ENCODE data around the gene ZNF638. TPM values are rescaled to one million over a fixed set of nuclear protein-coding genes. Genes with fewer than 3 reads are reported as not detected.

Gene ZNF638
- total RNA-seq, 1 experiment from 2014 or later = 109 TPM

DNA sequence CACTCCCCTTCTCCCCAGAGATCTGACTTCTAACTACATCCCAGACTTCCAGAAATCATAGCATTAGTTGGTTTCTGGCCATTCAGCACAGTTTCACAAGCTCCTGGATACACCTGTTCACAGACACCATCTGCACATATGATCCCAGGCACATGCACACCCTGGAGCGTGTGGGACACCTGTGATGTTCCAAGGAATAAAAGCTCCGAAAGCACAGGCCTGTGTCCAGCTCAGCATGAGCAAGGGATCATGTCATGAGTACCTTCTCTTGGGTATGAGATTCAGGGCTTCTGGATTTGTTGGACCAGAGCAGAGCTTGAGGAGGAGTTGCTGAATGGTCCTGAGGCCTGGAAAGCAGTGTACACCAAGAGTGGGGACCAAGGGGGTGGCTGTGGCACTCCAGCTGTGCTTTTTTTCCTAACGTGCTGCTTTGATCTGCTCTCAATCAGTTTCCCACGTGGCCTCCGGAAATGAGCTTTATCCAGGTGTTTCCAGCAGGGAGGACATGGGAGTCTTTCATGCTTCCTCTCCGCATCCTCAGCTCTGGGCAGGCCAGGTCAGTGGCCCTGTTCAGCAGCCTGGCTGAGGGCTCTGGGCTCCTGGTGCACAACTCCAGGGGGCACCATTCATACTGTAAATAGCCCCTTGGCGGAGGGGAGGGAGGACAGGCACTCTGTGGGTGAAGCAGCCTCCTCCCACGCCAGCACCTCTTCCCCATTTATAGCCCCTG lies 123.6 kb downstream of the ZNF638 start:
- CTCF ChIA-PET = interaction anchor here (0.6 to 10.2 kb wide), 17 partner anchors 10 to 355 kb away, joined by 3 to 108 read pairs (median 5); partner anchors contain the start of genes PAIP2B and ZNF638
- Mint-ChIP-seq H3K27me3 (ENCODE audit: low read depth) (peaks cover 63% of the 10 kb centered on the region), H3K4me1 (peaks cover 63% of the 10 kb centered on the region), H3K36me3 (peaks cover 3% of the 10 kb centered on the region; the same call in 1 of the 2 replicates), H3K27ac (peak overlapping the region; percentile 89), H3K4me3 (peak overlapping the region; percentile 65), H3K9me3 (no peaks in the 10 kb centered on the region)
- POLR2A ChIA-PET = interaction anchor here (0.5 to 0.9 kb wide), 2 partner anchors 111 to 156 kb away, joined by 3 read pairs; no protein-coding TSS in a partner anchor
- ATAC-seq (peak; percentile 4), DNase-seq (ENCODE audit: low spot score) (peak; percentile 32)
- TF ChIP-seq ZNF423 (CRISPR knock-in tag; IDR thresholded peaks at IDR 0.05) = peak; percentile 40; the same call in 1 of the 2 replicates
- no peak for TF ChIP-seq ZNF671 (CRISPR knock-in tag; IDR thresholded peaks at IDR 0.05)
- TF ChIP-seq USF2 (CRISPR knock-in tag; IDR thresholded peaks at IDR 0.05) = peak; percentile 34; the same call in 1 of the 2 replicates
- TF ChIP-seq MAX (CRISPR knock-in tag; IDR thresholded peaks at IDR 0.05) = peak; percentile 45; the same call in 1 of the 2 replicates

GRCh38 chr2:71455741-71456569 lies 124.4 kb downstream of the ZNF638 start:
- H3K27ac Mint-ChIP-seq = peak overlapping the region; percentile 96
- peaks cover 64% of the 10 kb centered on the region for H3K27me3 Mint-ChIP-seq (ENCODE audit: low read depth)
- peak; percentile 55 for DNase-seq (ENCODE audit: low spot score)
- peak; percentile 41 for ATAC-seq
- ChIA-PET CTCF (interaction anchor here (0.6 to 10.2 kb wide), 15 partner anchors 9 to 356 kb away, joined by 3 to 108 read pairs (median 5); partner anchors contain the start of gene PAIP2B), POLR2A (interaction anchor here (0.9 kb wide), 1 partner anchor 157 kb away, joined by 3 read pairs; no protein-coding TSS in a partner anchor)
- H3K4me1 Mint-ChIP-seq = peaks cover 70% of the 10 kb centered on the region
- H3K36me3 Mint-ChIP-seq = peaks cover 3% of the 10 kb centered on the region; the same call in 1 of the 2 replicates
- H3K4me3 Mint-ChIP-seq = peak overlapping the region; percentile 38
- no peaks in the 10 kb centered on the region for H3K9me3 Mint-ChIP-seq
- TF ChIP-seq GTF2I (CRISPR knock-in tag; conservative IDR thresholded peaks at IDR 0.05) (no peak), NFE2L1 (CRISPR knock-in tag; IDR thresholded peaks at IDR 0.05) (no peak), CBFB (CRISPR knock-in tag; IDR thresholded peaks at IDR 0.05; ENCODE audit: low read depth) (no peak), ZNF232 (CRISPR knock-in tag; IDR thresholded peaks at IDR 0.05) (no peak), JAZF1 (CRISPR knock-in tag; IDR thresholded peaks at IDR 0.05) (no peak), ZNF121 (CRISPR knock-in tag; IDR thresholded peaks at IDR 0.05) (no peak), NFYB (CRISPR knock-in tag; conservative IDR thresholded peaks at IDR 0.05; ENCODE audit: low read depth) (no peak), CREM (CRISPR knock-in tag; IDR thresholded peaks at IDR 0.05) (no peak), HMGA2 (CRISPR knock-in tag; IDR thresholded peaks at IDR 0.05) (no peak), MAX (CRISPR knock-in tag; IDR thresholded peaks at IDR 0.05) (no peak; the same call in 1 of the 2 replicates), FOXP1 (CRISPR knock-in tag; IDR thresholded peaks at IDR 0.05; ENCODE audit: borderline replicate concordance) (0 out of 2 replicates have a peak, but pooled peaks have one; percentile 25), ZNF281 (CRISPR knock-in tag; IDR thresholded peaks at IDR 0.05) (peak; percentile 17; the same call in 1 of the 2 replicates)
- TF ChIP-seq, protein P1, sequence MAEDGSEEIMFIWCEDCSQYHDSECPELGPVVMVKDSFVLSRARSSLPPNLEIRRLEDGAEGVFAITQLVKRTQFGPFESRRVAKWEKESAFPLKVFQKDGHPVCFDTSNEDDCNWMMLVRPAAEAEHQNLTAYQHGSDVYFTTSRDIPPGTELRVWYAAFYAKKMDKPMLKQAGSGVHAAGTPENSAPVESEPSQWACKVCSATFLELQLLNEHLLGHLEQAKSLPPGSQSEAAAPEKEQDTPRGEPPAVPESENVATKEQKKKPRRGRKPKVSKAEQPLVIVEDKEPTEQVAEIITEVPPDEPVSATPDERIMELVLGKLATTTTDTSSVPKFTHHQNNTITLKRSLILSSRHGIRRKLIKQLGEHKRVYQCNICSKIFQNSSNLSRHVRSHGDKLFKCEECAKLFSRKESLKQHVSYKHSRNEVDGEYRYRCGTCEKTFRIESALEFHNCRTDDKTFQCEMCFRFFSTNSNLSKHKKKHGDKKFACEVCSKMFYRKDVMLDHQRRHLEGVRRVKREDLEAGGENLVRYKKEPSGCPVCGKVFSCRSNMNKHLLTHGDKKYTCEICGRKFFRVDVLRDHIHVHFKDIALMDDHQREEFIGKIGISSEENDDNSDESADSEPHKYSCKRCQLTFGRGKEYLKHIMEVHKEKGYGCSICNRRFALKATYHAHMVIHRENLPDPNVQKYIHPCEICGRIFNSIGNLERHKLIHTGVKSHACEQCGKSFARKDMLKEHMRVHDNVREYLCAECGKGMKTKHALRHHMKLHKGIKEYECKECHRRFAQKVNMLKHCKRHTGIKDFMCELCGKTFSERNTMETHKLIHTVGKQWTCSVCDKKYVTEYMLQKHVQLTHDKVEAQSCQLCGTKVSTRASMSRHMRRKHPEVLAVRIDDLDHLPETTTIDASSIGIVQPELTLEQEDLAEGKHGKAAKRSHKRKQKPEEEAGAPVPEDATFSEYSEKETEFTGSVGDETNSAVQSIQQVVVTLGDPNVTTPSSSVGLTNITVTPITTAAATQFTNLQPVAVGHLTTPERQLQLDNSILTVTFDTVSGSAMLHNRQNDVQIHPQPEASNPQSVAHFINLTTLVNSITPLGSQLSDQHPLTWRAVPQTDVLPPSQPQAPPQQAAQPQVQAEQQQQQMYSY (CRISPR knock-in tag; IDR thresholded peaks at IDR 0.05) = no peak
- TF ChIP-seq, protein P2, sequence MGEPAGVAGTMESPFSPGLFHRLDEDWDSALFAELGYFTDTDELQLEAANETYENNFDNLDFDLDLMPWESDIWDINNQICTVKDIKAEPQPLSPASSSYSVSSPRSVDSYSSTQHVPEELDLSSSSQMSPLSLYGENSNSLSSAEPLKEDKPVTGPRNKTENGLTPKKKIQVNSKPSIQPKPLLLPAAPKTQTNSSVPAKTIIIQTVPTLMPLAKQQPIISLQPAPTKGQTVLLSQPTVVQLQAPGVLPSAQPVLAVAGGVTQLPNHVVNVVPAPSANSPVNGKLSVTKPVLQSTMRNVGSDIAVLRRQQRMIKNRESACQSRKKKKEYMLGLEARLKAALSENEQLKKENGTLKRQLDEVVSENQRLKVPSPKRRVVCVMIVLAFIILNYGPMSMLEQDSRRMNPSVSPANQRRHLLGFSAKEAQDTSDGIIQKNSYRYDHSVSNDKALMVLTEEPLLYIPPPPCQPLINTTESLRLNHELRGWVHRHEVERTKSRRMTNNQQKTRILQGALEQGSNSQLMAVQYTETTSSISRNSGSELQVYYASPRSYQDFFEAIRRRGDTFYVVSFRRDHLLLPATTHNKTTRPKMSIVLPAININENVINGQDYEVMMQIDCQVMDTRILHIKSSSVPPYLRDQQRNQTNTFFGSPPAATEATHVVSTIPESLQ (CRISPR knock-in tag; IDR thresholded peaks at IDR 0.05) = no peak
- TF ChIP-seq, protein P3, sequence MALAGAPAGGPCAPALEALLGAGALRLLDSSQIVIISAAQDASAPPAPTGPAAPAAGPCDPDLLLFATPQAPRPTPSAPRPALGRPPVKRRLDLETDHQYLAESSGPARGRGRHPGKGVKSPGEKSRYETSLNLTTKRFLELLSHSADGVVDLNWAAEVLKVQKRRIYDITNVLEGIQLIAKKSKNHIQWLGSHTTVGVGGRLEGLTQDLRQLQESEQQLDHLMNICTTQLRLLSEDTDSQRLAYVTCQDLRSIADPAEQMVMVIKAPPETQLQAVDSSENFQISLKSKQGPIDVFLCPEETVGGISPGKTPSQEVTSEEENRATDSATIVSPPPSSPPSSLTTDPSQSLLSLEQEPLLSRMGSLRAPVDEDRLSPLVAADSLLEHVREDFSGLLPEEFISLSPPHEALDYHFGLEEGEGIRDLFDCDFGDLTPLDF (CRISPR knock-in tag; IDR thresholded peaks at IDR 0.05) = no peak
